ENCODE measurements around the gene KANSL1. TPM values are rescaled to one million over a fixed set of nuclear protein-coding genes. Genes with fewer than 3 reads are reported as not detected.
"Not testable (repeated sequence)": the region's sequence is repeated elsewhere in the genome, so short reads cannot be mapped to it uniquely, and the experiment has no call there.

Gene KANSL1
- total and polyA plus RNA-seq, 2 donors from 2014 or later: 13.7 to 97.3 TPM

- intact Hi-C loops (cut with DNase I): no loop called here
- H3K9me3 ChIP-seq (ENCODE audit: control insufficient read depth in 2 of 3, insufficient read depth in 1 of 3, low read length in 3 of 3): no peaks in the 10 kb centered on the region
- peaks cover 0 to 9% (median 6%) of the 10 kb centered on the region in 3 donors for H3K36me3 ChIP-seq (ENCODE audit: control insufficient read depth in 2 of 3, insufficient read depth in 3 of 3, low read length in 3 of 3)
- no peaks in the 10 kb centered on the region for H3K4me1 ChIP-seq (ENCODE audit: control insufficient read depth in 2 of 3, insufficient read depth in 2 of 3, low read depth in 1 of 3, low read length in 3 of 3)
- DNase-seq (no peak), FAIRE-seq (no peak)
- no peak overlapping the region for H3K9ac ChIP-seq (ENCODE audit: low read length in 3 of 3)
- no peak overlapping the region for H3K27ac ChIP-seq (ENCODE audit: low read depth in 2 of 2, low read length in 2 of 2)
- H3K4me3 ChIP-seq (ENCODE audit: low read length in 3 of 3): no peak overlapping the region
- no peaks in the 10 kb centered on the region for H3K27me3 ChIP-seq (ENCODE audit: control insufficient read depth, insufficient read depth, low read length)
- no peak for TF ChIP-seq CTCF (IDR thresholded peaks at IDR 0.05; ENCODE audit: borderline replicate concordance, extremely low read depth, insufficient read depth)
Measured at GRCh38 chr17:46025060-46025459, 168.2 kb downstream of the KANSL1 start.

GRCh38 chr17:46024590-46024989, 168.6 kb downstream of the KANSL1 start:
- no peak for FAIRE-seq
- no peaks in the 10 kb centered on the region for H3K9me3 ChIP-seq (ENCODE audit: control insufficient read depth in 2 of 3, insufficient read depth in 1 of 3, low read length in 3 of 3)
- no peak for DNase-seq
- no peak for TF ChIP-seq CTCF (IDR thresholded peaks at IDR 0.05; ENCODE audit: borderline replicate concordance, extremely low read depth, insufficient read depth)
- H3K27ac ChIP-seq (ENCODE audit: low read depth in 2 of 2, low read length in 2 of 2): no peak overlapping the region
- no peaks in the 10 kb centered on the region for H3K4me1 ChIP-seq (ENCODE audit: control insufficient read depth in 2 of 3, insufficient read depth in 2 of 3, low read depth in 1 of 3, low read length in 3 of 3)
- intact Hi-C loops (cut with DNase I): no loop called here
- H3K4me3 ChIP-seq (ENCODE audit: low read length in 3 of 3): no peak overlapping the region
- peaks cover 0 to 9% (median 6%) of the 10 kb centered on the region in 3 donors for H3K36me3 ChIP-seq (ENCODE audit: control insufficient read depth in 2 of 3, insufficient read depth in 3 of 3, low read length in 3 of 3)
- H3K27me3 ChIP-seq (ENCODE audit: control insufficient read depth, insufficient read depth, low read length): no peaks in the 10 kb centered on the region
- no peak overlapping the region for H3K9ac ChIP-seq (ENCODE audit: low read length in 3 of 3)

GRCh38 chr17:46023783-46024388, 169.3 kb downstream of the KANSL1 start:
- H3K4me1 ChIP-seq (ENCODE audit: control insufficient read depth in 2 of 3, insufficient read depth in 2 of 3, low read depth in 1 of 3, low read length in 3 of 3): no peaks in the 10 kb centered on the region
- no peaks in the 10 kb centered on the region for H3K27me3 ChIP-seq (ENCODE audit: control insufficient read depth, insufficient read depth, low read length)
- no peaks in the 10 kb centered on the region for H3K9me3 ChIP-seq (ENCODE audit: control insufficient read depth in 2 of 3, insufficient read depth in 1 of 3, low read length in 3 of 3)
- no peak for TF ChIP-seq CTCF (IDR thresholded peaks at IDR 0.05; ENCODE audit: borderline replicate concordance, extremely low read depth, insufficient read depth)
- no peak overlapping the region for H3K4me3 ChIP-seq (ENCODE audit: low read length in 3 of 3)
- H3K9ac ChIP-seq (ENCODE audit: low read length in 3 of 3): no peak overlapping the region
- no peak overlapping the region for H3K27ac ChIP-seq (ENCODE audit: low read depth in 2 of 2, low read length in 2 of 2)
- peaks cover 0 to 9% (median 6%) of the 10 kb centered on the region in 3 donors for H3K36me3 ChIP-seq (ENCODE audit: control insufficient read depth in 2 of 3, insufficient read depth in 3 of 3, low read length in 3 of 3)
- peak in 1 of 5 donors; percentile 56 for DNase-seq
- no peak for FAIRE-seq
- intact Hi-C loops (cut with DNase I): no loop called here

- H3K9me3 ChIP-seq (ENCODE audit: control insufficient read depth in 2 of 3, insufficient read depth in 1 of 3, low read length in 3 of 3); H3K4me3 ChIP-seq (ENCODE audit: low read length in 3 of 3); intact Hi-C loops (cut with DNase I); H3K27me3 ChIP-seq (ENCODE audit: control insufficient read depth, insufficient read depth, low read length); FAIRE-seq; H3K4me1 ChIP-seq (ENCODE audit: control insufficient read depth in 2 of 3, insufficient read depth in 2 of 3, low read depth in 1 of 3, low read length in 3 of 3); H3K27ac ChIP-seq (ENCODE audit: low read depth in 2 of 2, low read length in 2 of 2); H3K36me3 ChIP-seq (ENCODE audit: control insufficient read depth in 2 of 3, insufficient read depth in 3 of 3, low read length in 3 of 3); H3K9ac ChIP-seq (ENCODE audit: low read length in 3 of 3): not testable (repeated sequence)
- DNase-seq: peak in 1 of 5 donors; percentile 54
Measured at GRCh38 chr17:46023366-46023765, 169.9 kb downstream of the KANSL1 start.

Data from kidney (tissue), 14 donors.